H1 (cell line): ENCODE data around the gene SERGEF. TPM values are rescaled to one million over a fixed set of nuclear protein-coding genes. Genes with fewer than 3 reads are reported as not detected.
A peak's percentile ranks its signal among the peaks of the same experiment; 100 is the strongest.

Source experiments
- CTCF ChIA-PET: fragments of 300-600 bp; sonication (Branson Sonifier 250); formaldehyde crosslinking; loops from one replicate; lab custom pipeline; 2021; ENCODE audit not compliant: partially characterized antibody; lab: Charles Lee
- POLR2A ChIA-PET: fragments of 300-600 bp; sonication (Branson Sonifier 250); formaldehyde crosslinking; loops from one replicate; lab custom pipeline; 2021; ENCODE audit warnings: inconsistent platforms; ENCODE audit not compliant: partially characterized antibody; lab: Charles Lee
- DNase-seq, 2 experiments: peaks; one replicate each; pipeline versions ENCODE4 v3.0.0 to v3.0.0-alpha.2; 2010 to 2022; ENCODE audit warnings: low spot score in 2 of 2, low read depth in 1 of 2, mixed read lengths in 1 of 2
- FAIRE-seq: peaks from 2 replicates; lab custom pipeline; 2011; peaks lifted over from hg19 to GRCh38; lab: Jason Lieb, UNC
- H2AFZ ChIP-seq: 2 replicates; pipeline ENCODE4 v1.8.1; 2012; ENCODE audit warnings: low read length, inconsistent platforms
- H2AK5ac ChIP-seq: 2 replicates; pipeline ENCODE4 v1.6.1; 2013; ENCODE audit warnings: low read depth, low read length
- H2BK120ac ChIP-seq: replicated peaks from 2 replicates; pipeline ENCODE3; 2013; ENCODE audit warnings: low read depth, low read length, inconsistent platforms
- H2BK12ac ChIP-seq: 2 replicates; pipeline ENCODE4 v1.6.1; 2013; ENCODE audit warnings: low read depth, low read length
- H2BK15ac ChIP-seq: 2 replicates; pipeline ENCODE4 v1.6.1; 2013; ENCODE audit warnings: low read length
- H2BK20ac ChIP-seq: 2 replicates; pipeline ENCODE4 v1.6.1; 2013; ENCODE audit warnings: low read length
- H2BK5ac ChIP-seq: 2 replicates; pipeline ENCODE4 v1.6.1; 2013; ENCODE audit warnings: low read depth, low read length
- H3K14ac ChIP-seq: 2 replicates; pipeline ENCODE4 v1.6.1; 2013; ENCODE audit warnings: inconsistent platforms; ENCODE audit not compliant: insufficient read length
- H3K18ac ChIP-seq: 2 replicates; pipeline ENCODE4 v1.6.1; 2013; ENCODE audit warnings: low read length; ENCODE audit errors: extremely low read depth
- H3K23ac ChIP-seq: 2 replicates; pipeline ENCODE4 v1.6.1; 2013; ENCODE audit warnings: inconsistent platforms; ENCODE audit not compliant: insufficient read length
- H3K23me2 ChIP-seq: 2 replicates; pipeline ENCODE4 v1.6.1; 2013; ENCODE audit warnings: low read depth, low read length
- H3K27ac ChIP-seq: 2 replicates; pipeline ENCODE4 v1.6.1; 2011; ENCODE audit warnings: low read depth, low read length, inconsistent platforms
- H3K27me3 ChIP-seq, 4 experiments: replicated peaks in 1 of 4; 1 replicate in 1 of 4; 2 replicates in 3 of 4; pipeline versions ENCODE4 v1.6.1 to v1.8.1; 2011 to 2013; ENCODE audit warnings: low read length in 3 of 4, mild to moderate bottlenecking in 3 of 4, inconsistent platforms in 2 of 4, mixed read lengths in 2 of 4, moderate library complexity in 1 of 4; ENCODE audit not compliant: control insufficient read depth in 3 of 4, insufficient read depth in 3 of 4; ENCODE audit errors: extremely low read depth in 1 of 4
- H3K36me3 ChIP-seq, 4 experiments: 2 replicates each; pipeline versions ENCODE4 v1.6.1 to v1.8.1; 2011 to 2013; ENCODE audit warnings: mild to moderate bottlenecking in 4 of 4, low read length in 3 of 4, moderate library complexity in 2 of 4, control low read depth in 1 of 4, inconsistent platforms in 1 of 4; ENCODE audit not compliant: insufficient read depth in 4 of 4, control insufficient read depth in 2 of 4
- H3K4ac ChIP-seq: replicated peaks from 2 replicates; pipeline ENCODE3; 2013; ENCODE audit warnings: low read length, low read depth, mixed read lengths, inconsistent platforms; ENCODE audit not compliant: insufficient read length
- H3K4me1 ChIP-seq, 4 experiments: replicated peaks in 1 of 4; 1 replicate in 1 of 4; 2 replicates in 3 of 4; pipeline versions ENCODE4 v1.6.1 to v1.8.1; 2011 to 2013; ENCODE audit warnings: low read length in 3 of 4, inconsistent platforms in 2 of 4, mixed read lengths in 1 of 4; ENCODE audit not compliant: insufficient read depth in 4 of 4, control insufficient read depth in 3 of 4
- H3K4me2 ChIP-seq, 2 experiments: 2 replicates each; pipeline versions ENCODE4 v1.6.1 to v1.8.1; 2011 to 2013; ENCODE audit warnings: low read depth in 2 of 2, low read length in 2 of 2, control low read depth in 1 of 2, inconsistent platforms in 1 of 2, mild to moderate bottlenecking in 1 of 2; ENCODE audit not compliant: insufficient read depth in 1 of 2
- H3K4me3 ChIP-seq, 4 experiments: fragments of 200-600, 300-600 bp in 1 of 4; sonication (generic), shearing (Covaris generic), sonication (Bioruptor Twin) in 1 of 4; 2 replicates each; pipeline versions ENCODE4 v1.5.1 to v1.8.1; 2011 to 2016; ENCODE audit warnings: low read length in 4 of 4, low read depth in 3 of 4, control low read depth in 2 of 4, inconsistent platforms in 2 of 4, mild to moderate bottlenecking in 2 of 4, mixed read lengths in 1 of 4, moderate library complexity in 1 of 4; ENCODE audit not compliant: insufficient read depth in 2 of 4; ENCODE audit errors: extremely low read depth in 1 of 4
- H3K56ac ChIP-seq: replicated peaks from 2 replicates; pipeline ENCODE3; 2013; ENCODE audit warnings: low read depth, mild to moderate bottlenecking, mixed read lengths, low read length, inconsistent platforms; ENCODE audit not compliant: insufficient read length
- H3K79me1 ChIP-seq: 2 replicates; pipeline ENCODE4 v1.6.1; 2013; ENCODE audit warnings: low read depth, low read length, control low read depth
- H3K79me2 ChIP-seq, 2 experiments: 2 replicates each; pipeline versions ENCODE4 v1.6.1 to v1.8.1; 2012 to 2013; ENCODE audit warnings: low read length in 2 of 2, mild to moderate bottlenecking in 2 of 2, inconsistent platforms in 1 of 2; ENCODE audit not compliant: insufficient read depth in 2 of 2, control insufficient read depth in 1 of 2
- H3K9ac ChIP-seq, 4 experiments: replicated peaks in 1 of 4; 1 replicate in 1 of 4; 2 replicates in 3 of 4; pipeline versions ENCODE4 v1.6.1 to v1.8.1; 2011 to 2013; ENCODE audit warnings: low read depth in 3 of 4, low read length in 3 of 4, control low read depth in 2 of 4, mild to moderate bottlenecking in 2 of 4, moderate library complexity in 2 of 4, inconsistent platforms in 1 of 4; ENCODE audit errors: extremely low read depth in 1 of 4
- H3K9me3 ChIP-seq, 2 experiments: 2 replicates each; pipeline versions ENCODE4 v1.6.1 to v1.8.1; 2012 to 2013; ENCODE audit warnings: mild to moderate bottlenecking in 2 of 2, moderate library complexity in 2 of 2, control low read depth in 1 of 2, inconsistent platforms in 1 of 2, low read depth in 1 of 2, low read length in 1 of 2, mixed read lengths in 1 of 2; ENCODE audit not compliant: insufficient read depth in 2 of 2
- H4K20me1 ChIP-seq, 2 experiments: replicated peaks in 1 of 2; 2 replicates each; pipeline versions ENCODE3 to v1.8.1; 2011 to 2013; ENCODE audit warnings: inconsistent platforms in 2 of 2, low read length in 2 of 2, mild to moderate bottlenecking in 1 of 2; ENCODE audit not compliant: insufficient read depth in 2 of 2, control insufficient read depth in 1 of 2
- H4K5ac ChIP-seq: 2 replicates; pipeline ENCODE4 v1.6.1; 2013; ENCODE audit warnings: low read length, low read depth, mixed read lengths, inconsistent platforms; ENCODE audit not compliant: insufficient read length
- H4K8ac ChIP-seq: 2 replicates; pipeline ENCODE4 v1.8.0; 2013; ENCODE audit warnings: mild to moderate bottlenecking, moderate library complexity, low read length, inconsistent platforms; ENCODE audit not compliant: insufficient read depth; ENCODE audit errors: extremely low read depth
- H4K91ac ChIP-seq: replicated peaks from 2 replicates; pipeline ENCODE3; 2013; ENCODE audit warnings: low read length, mixed read lengths, inconsistent platforms; ENCODE audit not compliant: insufficient read length
- BACH1 ChIP-seq: IDR thresholded peaks from 2 replicates; pipeline ENCODE4 v1.6.1; 2012; ENCODE audit warnings: low read length, improper control_type of control experiment
- BCL11A ChIP-seq, 2 experiments: IDR thresholded peaks; one replicate each; pipeline ENCODE4 v1.6.1; 2011; ENCODE audit warnings: low read depth in 2 of 2, low read length in 2 of 2, mild to moderate bottlenecking in 2 of 2
- BRCA1 ChIP-seq: IDR thresholded peaks from 2 replicates; pipeline ENCODE4 v1.6.1; 2012; ENCODE audit warnings: low read depth, low read length, improper control_type of control experiment
- CBX5 ChIP-seq: fragments of 300-800, 300-1000 bp; sonication (generic); IDR thresholded peaks from 2 replicates; pipeline ENCODE4 v1.7.1; 2016; ENCODE audit warnings: antibody characterized with exemption, low read length, low read depth
- KDM1A ChIP-seq: fragments of 200-600, 300-600 bp; sonication (generic); IDR thresholded peaks from 2 replicates; pipeline ENCODE4 v1.7.1; 2016; ENCODE audit warnings: mild to moderate bottlenecking, low read length, borderline replicate concordance
- PHF8 ChIP-seq: fragments of 200-600 bp; sonication (generic); conservative IDR thresholded peaks from 2 replicates; pipeline ENCODE4 v1.7.1; 2012; ENCODE audit warnings: low read depth, mild to moderate bottlenecking, inconsistent platforms, low read length, moderate library complexity
- SAP30 ChIP-seq: fragments of 300-600 bp; sonication (generic); IDR thresholded peaks from 2 replicates; pipeline ENCODE4 v1.7.1; 2012; ENCODE audit warnings: low read length, moderate library complexity, mild to moderate bottlenecking, inconsistent platforms; ENCODE audit not compliant: insufficient read depth, insufficient replicate concordance
- SIX5 ChIP-seq: IDR thresholded peaks from 2 replicates; pipeline ENCODE4 v1.6.1; 2011; ENCODE audit warnings: mild to moderate bottlenecking, low read depth, low read length
- SUZ12 ChIP-seq: fragments of 200-600 bp; sonication (generic); IDR thresholded peaks from 2 replicates; pipeline ENCODE4 v1.6.1; 2012; ENCODE audit warnings: mild to moderate bottlenecking, inconsistent platforms, low read length, moderate library complexity, mixed read lengths
- USF2 ChIP-seq: IDR thresholded peaks from 2 replicates; pipeline ENCODE4 v1.6.1; 2011; ENCODE audit warnings: low read length, improper control_type of control experiment
- WGBS, 2 experiments: shearing (Covaris generic) in 1 of 2; methylation state at CpG; one replicate each; pipeline versions ENCODE4 v1.1.6 to v1.1.7; 2013 to 2015; ENCODE audit warnings: low lambda C conversion rate in 2 of 2, mixed read lengths in 2 of 2, inconsistent platforms in 1 of 2, low coverage in 1 of 2, missing lambda C conversion rate in 1 of 2; ENCODE audit not compliant: insufficient replicate concordance in 2 of 2, insufficient coverage in 1 of 2, insufficient read length in 1 of 2; ENCODE audit errors: extremely low coverage in 1 of 2, missing lambda C conversion rate in 1 of 2; 5-methylcytosine and 5-hydroxymethylcytosine counted together
- polyA plus RNA-seq, 7 experiments: library from polyadenylated mRNA; depleted of rRNA in 3 of 7; stranded (reverse) in 5 of 7; unstranded in 2 of 7; fragments of >200 nt in 5 of 7; fragments of 200-250 nt in 2 of 7; gene quantifications; 1 replicate in 5 of 7; 2 replicates in 1 of 7; 4 replicates in 1 of 7; pipeline versions ENCODE4 v1.2.1 to v1.2.3, GENCODE V29; 2011 to 2013; ENCODE audit warnings: missing spikeins in 2 of 7, mixed read lengths in 2 of 7
- total RNA-seq: library from RNA; stranded (reverse); fragmentation: NEBNext Ultra II Directional; extraction: Animal tissue kit (Norgen Biotek cat#: 25700); gene quantifications from 2 replicates; pipeline ENCODE4 v1.2.1, GENCODE V29; 2021
- TF ChIP-seq, protein P1 (sequence below): IDR thresholded peaks from 2 replicates; pipeline ENCODE4 v1.6.1; 2012; ENCODE audit warnings: inconsistent platforms

Gene SERGEF
- total and polyA plus RNA-seq, 2 of the 8 experiments (the other 6 are each of a cell fraction or from before 2014, with no cell fraction given): 16.6 to 28.8 TPM

DNA sequence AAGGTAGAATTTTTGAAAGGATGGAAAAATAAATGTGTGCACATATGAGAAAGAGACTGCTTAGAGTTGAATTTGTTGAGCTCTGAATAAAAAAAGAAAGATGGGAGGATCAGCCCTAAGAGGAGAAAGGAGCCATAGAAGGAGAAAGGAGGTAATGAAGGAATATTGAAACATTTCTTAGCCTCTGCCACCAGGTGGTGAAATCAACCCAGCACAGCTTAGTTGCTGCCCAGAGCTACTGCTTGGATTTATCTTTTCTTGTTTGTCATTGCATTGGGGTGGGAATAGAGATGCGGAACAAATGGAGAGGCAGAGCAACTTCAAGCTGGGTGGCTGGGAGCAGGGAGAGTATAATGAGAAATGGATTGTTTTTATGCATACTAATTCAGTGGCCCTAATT, 80.4 kb downstream of the SERGEF start:
- Histone ChIP-seq H2BK12ac (no peak overlapping the region), H3K79me2 (no peaks in the 10 kb centered on the region), H2BK20ac (no peak overlapping the region), H4K5ac (no peak overlapping the region), H3K4me2 (no peak overlapping the region), H3K18ac (no peak overlapping the region), H3K79me1 (no peaks in the 10 kb centered on the region), H4K20me1 (no peaks in the 10 kb centered on the region), H3K14ac (no peak overlapping the region), H3K23ac (no peak overlapping the region), H3K36me3 (no peaks in the 10 kb centered on the region), H3K27me3 (no peaks in the 10 kb centered on the region), H4K8ac (no peak overlapping the region), H3K9me3 (no peaks in the 10 kb centered on the region), H3K56ac (no peak overlapping the region), H3K4me1 (peaks cover 0 to 8% (median 2%) of the 10 kb centered on the region in 4 experiments; a peak in 2 of 7 replicates), H3K9ac (no peak overlapping the region), H2BK5ac (no peak overlapping the region), H2BK120ac (no peak overlapping the region), H3K4ac (no peak overlapping the region), H2AK5ac (no peak overlapping the region), H4K91ac (no peak overlapping the region), H3K4me3 (no peak overlapping the region), H3K23me2 (no peaks in the 10 kb centered on the region), H2BK15ac (no peak overlapping the region), H3K27ac (no peak overlapping the region), H2AFZ (no peak overlapping the region)
- DNase-seq (no peak), FAIRE-seq (peak; percentile 62)
- 95% methylated on average over 1 of the region's 1 CpG; no CpG with 5 or more reads in 1 of the 2 experiments for WGBS, 2 experiments
- ChIA-PET CTCF (interaction anchor here (0.8 to 6.0 kb wide), 13 partner anchors 8 to 332 kb away, joined by 3 to 62 read pairs (median 5); no protein-coding TSS in a partner anchor), POLR2A (interaction anchor here (1.1 to 2.0 kb wide), 2 partner anchors 14 to 17 kb away, joined by 3 to 5 read pairs; no protein-coding TSS in a partner anchor)
- TF ChIP-seq BACH1 (no peak), BRCA1 (no peak), USF2 (no peak), PHF8 (no peak), SIX5 (no peak), KDM1A (no peak), CBX5 (no peak), SUZ12 (no peak), SAP30 (no peak), BCL11A (IDR thresholded peaks at IDR 0.05; ENCODE audit: low read depth in 2 of 2, low read length in 2 of 2) (no peak)
- TF ChIP-seq, protein P1, sequence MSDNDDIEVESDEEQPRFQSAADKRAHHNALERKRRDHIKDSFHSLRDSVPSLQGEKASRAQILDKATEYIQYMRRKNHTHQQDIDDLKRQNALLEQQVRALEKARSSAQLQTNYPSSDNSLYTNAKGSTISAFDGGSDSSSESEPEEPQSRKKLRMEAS: no peak
